Endodermal cell (in vitro differentiated cells): ENCODE measurements around the gene ACADM. TPM values are rescaled to one million over a fixed set of nuclear protein-coding genes. Genes with fewer than 3 reads are reported as not detected.

ENCODE experiments used
- DNase-seq: peaks from one replicate; pipeline ENCODE4 v3.0.0-alpha.2; 2017
- H3K27ac ChIP-seq: 2 replicates; pipeline ENCODE4 v1.5.1; 2013; ENCODE audit warnings: mild to moderate bottlenecking, low read depth, low read length, moderate library complexity
- H3K27me3 ChIP-seq: 2 replicates; pipeline ENCODE4 v1.6.1; 2013; ENCODE audit warnings: mild to moderate bottlenecking, low read length, moderate library complexity; ENCODE audit not compliant: insufficient read depth, control insufficient read depth, poor library complexity, severe bottlenecking
- H3K36me3 ChIP-seq: 2 replicates; pipeline ENCODE4 v1.7.0; 2013; ENCODE audit warnings: mild to moderate bottlenecking, low read length, moderate library complexity; ENCODE audit not compliant: control insufficient read depth, insufficient read depth
- H3K4me1 ChIP-seq: one replicate; pipeline ENCODE4 v1.7.0; 2013; ENCODE audit warnings: low read length; ENCODE audit not compliant: control insufficient read depth, insufficient read depth
- H3K4me3 ChIP-seq: 2 replicates; pipeline ENCODE4 v1.5.1; 2013; ENCODE audit warnings: mild to moderate bottlenecking, low read length, moderate library complexity
- H3K9ac ChIP-seq: 2 replicates; pipeline ENCODE4 v1.6.1; 2013; ENCODE audit warnings: mild to moderate bottlenecking, low read length, moderate library complexity; ENCODE audit not compliant: poor library complexity, severe bottlenecking; ENCODE audit errors: extremely low read depth
- H3K9me3 ChIP-seq: 2 replicates; pipeline ENCODE4 v1.6.1; 2013; ENCODE audit warnings: mild to moderate bottlenecking, low read length, moderate library complexity; ENCODE audit not compliant: control insufficient read depth
- H3K27ac Mint-ChIP-seq: 2 replicates; pipeline ENCODE4 v1.8.0; 2020; ENCODE audit warnings: mixed read lengths
- H3K27me3 Mint-ChIP-seq: 2 replicates; pipeline ENCODE4 v1.8.0; 2021; ENCODE audit warnings: mild to moderate bottlenecking, mixed read lengths; ENCODE audit not compliant: insufficient read depth
- H3K36me3 Mint-ChIP-seq: 2 replicates; pipeline ENCODE4 v1.8.0; 2020; ENCODE audit warnings: low read depth, mixed read lengths
- H3K4me1 Mint-ChIP-seq: 2 replicates; pipeline ENCODE4 v1.8.0; 2020; ENCODE audit warnings: mixed read lengths
- H3K4me3 Mint-ChIP-seq: 2 replicates; pipeline ENCODE4 v1.8.0; 2020; ENCODE audit warnings: mild to moderate bottlenecking, moderate library complexity, mixed read lengths
- H3K9me3 Mint-ChIP-seq: 2 replicates; pipeline ENCODE4 v1.8.0; 2020; ENCODE audit warnings: mild to moderate bottlenecking, mixed read lengths
- WGBS, 2 experiments: methylation state at CpG; one replicate each; pipeline versions ENCODE4 v1.1.5 to v1.1.7; 2013; ENCODE audit warnings: missing lambda C conversion rate in 2 of 2, mixed read lengths in 1 of 2; ENCODE audit not compliant: insufficient coverage in 1 of 2, insufficient read length in 1 of 2; 5-methylcytosine and 5-hydroxymethylcytosine counted together
- total RNA-seq, 2 donors: library from RNA; stranded (reverse); fragmentation: NEBNext Ultra II Directional in 1 of 2; extraction: Animal tissue kit (Norgen Biotek cat#: 25700) in 1 of 2; gene quantifications; 2 replicates in 1 of 2; 3 replicates in 1 of 2; pipeline ENCODE4 v1.2.1, GENCODE V29; 2021
- TF ChIP-seq, protein P1 (sequence below): fragments of 200-600 bp; sonication (generic); conservative IDR thresholded peaks from 2 replicates; pipeline ENCODE4 v1.5.0; 2021; ENCODE audit warnings: antibody characterized with exemption, mild to moderate bottlenecking

ACADM gene
- total RNA-seq, 2 donors from 2014 or later = 63.5 to 68.0 TPM

DNA sequence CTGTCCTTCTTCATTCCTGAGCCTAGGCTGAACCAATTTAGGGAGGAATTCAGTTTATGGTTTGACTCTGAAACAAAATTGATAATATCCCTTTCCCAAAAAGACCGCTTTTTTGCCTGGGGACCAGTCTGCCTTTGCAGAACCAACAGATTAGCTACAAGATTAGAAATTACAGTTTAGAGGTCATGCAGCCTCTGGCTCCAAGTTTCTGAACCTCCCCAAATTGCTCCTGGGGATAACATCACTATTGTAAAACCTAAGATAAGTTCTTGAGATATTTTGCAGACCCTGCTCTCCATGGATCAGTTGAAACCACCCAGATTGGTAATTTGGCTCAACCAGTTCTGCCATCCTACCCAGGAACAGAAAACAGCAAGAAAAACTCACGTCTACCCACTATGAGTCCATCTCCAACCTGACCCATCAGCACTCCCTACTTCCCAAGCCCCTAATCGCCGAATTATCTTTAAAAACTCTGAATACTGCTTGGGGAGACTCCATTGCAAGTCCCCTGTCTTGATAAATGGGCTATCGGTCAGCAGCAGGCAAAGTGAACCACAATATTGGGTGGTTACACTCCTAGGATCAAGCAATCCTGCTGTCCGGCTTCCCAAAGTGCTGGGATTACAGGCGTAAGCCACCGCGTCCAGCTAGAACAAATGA lies 60.9 kb downstream of the ACADM start:
- H3K36me3 Mint-ChIP-seq = peaks cover 32% of the 10 kb centered on the region
- H3K9me3 Mint-ChIP-seq = peaks cover 2% of the 10 kb centered on the region
- peak overlapping the region; percentile 94 for H3K4me3 ChIP-seq
- H3K27me3 Mint-ChIP-seq = peaks cover 8% of the 10 kb centered on the region
- H3K27me3 ChIP-seq = no peaks in the 10 kb centered on the region
- peak overlapping the region; percentile 35 for H3K9ac ChIP-seq
- no peaks in the 10 kb centered on the region for H3K9me3 ChIP-seq
- TF ChIP-seq, protein P1, sequence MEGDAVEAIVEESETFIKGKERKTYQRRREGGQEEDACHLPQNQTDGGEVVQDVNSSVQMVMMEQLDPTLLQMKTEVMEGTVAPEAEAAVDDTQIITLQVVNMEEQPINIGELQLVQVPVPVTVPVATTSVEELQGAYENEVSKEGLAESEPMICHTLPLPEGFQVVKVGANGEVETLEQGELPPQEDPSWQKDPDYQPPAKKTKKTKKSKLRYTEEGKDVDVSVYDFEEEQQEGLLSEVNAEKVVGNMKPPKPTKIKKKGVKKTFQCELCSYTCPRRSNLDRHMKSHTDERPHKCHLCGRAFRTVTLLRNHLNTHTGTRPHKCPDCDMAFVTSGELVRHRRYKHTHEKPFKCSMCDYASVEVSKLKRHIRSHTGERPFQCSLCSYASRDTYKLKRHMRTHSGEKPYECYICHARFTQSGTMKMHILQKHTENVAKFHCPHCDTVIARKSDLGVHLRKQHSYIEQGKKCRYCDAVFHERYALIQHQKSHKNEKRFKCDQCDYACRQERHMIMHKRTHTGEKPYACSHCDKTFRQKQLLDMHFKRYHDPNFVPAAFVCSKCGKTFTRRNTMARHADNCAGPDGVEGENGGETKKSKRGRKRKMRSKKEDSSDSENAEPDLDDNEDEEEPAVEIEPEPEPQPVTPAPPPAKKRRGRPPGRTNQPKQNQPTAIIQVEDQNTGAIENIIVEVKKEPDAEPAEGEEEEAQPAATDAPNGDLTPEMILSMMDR = no peak
- H3K4me3 Mint-ChIP-seq = peak overlapping the region; percentile 99
- peak overlapping the region; percentile 90 for H3K27ac Mint-ChIP-seq
- H3K4me1 ChIP-seq = no peaks in the 10 kb centered on the region
- peaks cover 27% of the 10 kb centered on the region for H3K4me1 Mint-ChIP-seq
- H3K36me3 ChIP-seq = peaks cover 33% of the 10 kb centered on the region
- no peak overlapping the region for H3K27ac ChIP-seq
- no peak for DNase-seq
- 26 to 32% methylated on average over 4 to 9 of the region's 9 CpGs for WGBS, 2 experiments

DNA sequence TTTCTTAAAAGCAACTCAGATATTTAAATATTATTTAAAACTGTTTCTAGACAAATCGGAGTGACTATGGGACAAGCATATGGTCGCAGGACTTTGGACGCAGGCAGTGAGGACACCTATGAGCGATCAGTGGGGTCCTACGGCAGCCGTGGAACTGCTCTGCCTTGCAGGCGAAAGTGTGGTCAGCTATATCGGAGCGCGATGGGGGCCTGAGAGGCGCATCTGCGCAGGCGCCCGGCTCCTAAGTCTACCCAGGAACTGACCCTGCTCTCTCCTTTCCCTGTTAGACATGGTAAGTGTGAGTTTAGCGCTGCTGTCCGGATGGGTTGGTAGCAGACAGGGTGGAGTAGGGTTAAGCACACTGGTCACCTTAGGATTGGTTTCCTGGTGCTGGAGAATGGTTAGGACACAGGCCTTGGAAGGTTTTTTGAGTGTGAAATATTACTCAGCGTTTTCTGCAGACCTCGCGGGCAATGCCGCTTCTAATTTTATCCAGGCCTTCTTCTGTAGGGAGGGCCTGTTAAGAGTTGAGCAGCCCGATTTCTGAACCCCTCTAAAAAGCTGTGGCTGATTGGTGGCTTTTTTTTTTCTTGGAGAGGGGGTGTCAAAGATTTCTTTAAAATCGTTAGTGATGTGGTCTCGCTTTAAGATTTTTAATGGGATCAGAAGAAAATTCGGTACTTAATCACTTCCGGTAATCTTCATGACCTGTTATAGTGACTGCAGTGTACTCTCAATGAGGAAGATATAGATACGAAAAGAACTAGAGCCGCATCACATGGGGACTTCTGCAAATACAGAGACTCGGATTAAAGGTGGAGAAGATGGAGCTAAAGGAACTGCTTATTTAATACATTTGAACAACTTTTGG lies 61.7 kb downstream of the ACADM start, which contains the start of gene RABGGTB:
Gene RABGGTB (plus strand): TSS at position 274 of the 871 bp plus-strand sequence. CDS start 16 bp downstream, at position 290.
- peaks cover 38% of the 10 kb centered on the region for H3K36me3 Mint-ChIP-seq
- H3K27me3 Mint-ChIP-seq = peaks cover 3% of the 10 kb centered on the region
- DNase-seq = peak; percentile 98
- WGBS, 2 experiments = 0% methylated on average over 16 to 28 of the region's 28 CpGs
- TF ChIP-seq, protein P1 = no peak
- peak within 1 kb of the TSS; percentile 99 for H3K4me3 Mint-ChIP-seq
- no peaks in the 10 kb centered on the region for H3K9me3 Mint-ChIP-seq
- peak within 1 kb of the TSS; percentile 86 for H3K9ac ChIP-seq
- H3K4me1 Mint-ChIP-seq = peaks cover 33% of the 10 kb centered on the region
- peak within 1 kb of the TSS; percentile 94 for H3K4me3 ChIP-seq
- H3K27ac Mint-ChIP-seq = peak within 1 kb of the TSS; percentile 98
- no peaks in the 10 kb centered on the region for H3K27me3 ChIP-seq
- H3K4me1 ChIP-seq = peaks cover 4% of the 10 kb centered on the region
- H3K36me3 ChIP-seq = peaks cover 41% of the 10 kb centered on the region
- peak within 1 kb of the TSS; percentile 59 for H3K27ac ChIP-seq
- no peaks in the 10 kb centered on the region for H3K9me3 ChIP-seq

DNA sequence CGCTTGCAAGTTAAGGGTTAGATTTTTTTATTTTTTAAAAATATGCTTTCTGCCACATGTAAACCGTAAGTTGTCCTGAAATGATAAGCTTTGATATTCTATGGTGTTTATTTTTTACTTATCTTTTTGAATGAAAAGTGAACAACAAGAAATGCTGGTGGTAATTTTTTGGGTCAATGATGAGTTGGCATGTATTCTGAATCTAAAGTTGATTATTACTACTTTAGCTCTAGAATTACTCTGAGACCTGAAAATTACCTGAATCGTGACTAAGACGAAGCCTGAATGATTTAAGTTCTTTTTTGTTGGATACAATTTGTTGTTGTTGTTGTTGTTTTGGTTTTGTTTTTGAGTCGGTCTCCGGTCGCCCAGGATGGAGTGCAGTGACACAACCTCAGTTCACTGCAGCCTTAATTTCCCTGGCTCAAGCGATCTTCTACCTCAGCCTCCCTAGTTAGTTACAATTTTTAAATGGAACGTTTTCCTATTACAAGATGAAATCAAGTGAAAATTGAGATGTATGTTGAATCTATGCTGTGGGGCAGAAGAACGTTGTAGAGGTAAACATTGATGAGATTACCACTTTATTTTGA lies 62.5 kb downstream of the ACADM start:
- H3K27ac ChIP-seq = no peak overlapping the region
- H3K36me3 ChIP-seq = peaks cover 49% of the 10 kb centered on the region
- 2 to 6% methylated on average over 6 to 10 of the region's 10 CpGs for WGBS, 2 experiments
- H3K9me3 ChIP-seq = no peaks in the 10 kb centered on the region
- H3K4me1 Mint-ChIP-seq = peaks cover 39% of the 10 kb centered on the region
- H3K36me3 Mint-ChIP-seq = peaks cover 45% of the 10 kb centered on the region
- H3K9ac ChIP-seq = peak overlapping the region; percentile 86
- H3K27me3 ChIP-seq = no peaks in the 10 kb centered on the region
- TF ChIP-seq, protein P1 = no peak
- no peaks in the 10 kb centered on the region for H3K27me3 Mint-ChIP-seq
- peak overlapping the region; percentile 94 for H3K4me3 ChIP-seq
- H3K4me3 Mint-ChIP-seq = peak overlapping the region; percentile 99
- H3K9me3 Mint-ChIP-seq = no peaks in the 10 kb centered on the region
- H3K4me1 ChIP-seq = peaks cover 4% of the 10 kb centered on the region
- DNase-seq = no peak
- H3K27ac Mint-ChIP-seq = peak overlapping the region; percentile 98
